Mesenteric fat pad (tissue), 1 donor: Measurements from ENCODE around the gene MRPS11. TPM values are rescaled to one million over a fixed set of nuclear protein-coding genes. Genes with fewer than 3 reads are reported as not detected.
"Not testable (repeated sequence)": the region's sequence is repeated elsewhere in the genome, so short reads cannot be mapped to it uniquely, and the experiment has no call there.

Experiments
- DNase-seq: peaks from one replicate; pipeline ENCODE4 v3.0.0-alpha.2; 2020; ENCODE audit warnings: low spot score
- total RNA-seq: library from RNA; stranded (reverse); fragmentation: NEBNext Ultra II Directional; extraction: Animal tissue kit (Norgen Biotek cat#: 25700); gene quantifications from one replicate; pipeline ENCODE4 v1.2.1, GENCODE V29; 2021
- donor health status: DM: yes; HTN: yes; CAD: no.

The MRPS11 gene
- total RNA-seq, 1 donor from 2014 or later: 60.9 TPM

DNA sequence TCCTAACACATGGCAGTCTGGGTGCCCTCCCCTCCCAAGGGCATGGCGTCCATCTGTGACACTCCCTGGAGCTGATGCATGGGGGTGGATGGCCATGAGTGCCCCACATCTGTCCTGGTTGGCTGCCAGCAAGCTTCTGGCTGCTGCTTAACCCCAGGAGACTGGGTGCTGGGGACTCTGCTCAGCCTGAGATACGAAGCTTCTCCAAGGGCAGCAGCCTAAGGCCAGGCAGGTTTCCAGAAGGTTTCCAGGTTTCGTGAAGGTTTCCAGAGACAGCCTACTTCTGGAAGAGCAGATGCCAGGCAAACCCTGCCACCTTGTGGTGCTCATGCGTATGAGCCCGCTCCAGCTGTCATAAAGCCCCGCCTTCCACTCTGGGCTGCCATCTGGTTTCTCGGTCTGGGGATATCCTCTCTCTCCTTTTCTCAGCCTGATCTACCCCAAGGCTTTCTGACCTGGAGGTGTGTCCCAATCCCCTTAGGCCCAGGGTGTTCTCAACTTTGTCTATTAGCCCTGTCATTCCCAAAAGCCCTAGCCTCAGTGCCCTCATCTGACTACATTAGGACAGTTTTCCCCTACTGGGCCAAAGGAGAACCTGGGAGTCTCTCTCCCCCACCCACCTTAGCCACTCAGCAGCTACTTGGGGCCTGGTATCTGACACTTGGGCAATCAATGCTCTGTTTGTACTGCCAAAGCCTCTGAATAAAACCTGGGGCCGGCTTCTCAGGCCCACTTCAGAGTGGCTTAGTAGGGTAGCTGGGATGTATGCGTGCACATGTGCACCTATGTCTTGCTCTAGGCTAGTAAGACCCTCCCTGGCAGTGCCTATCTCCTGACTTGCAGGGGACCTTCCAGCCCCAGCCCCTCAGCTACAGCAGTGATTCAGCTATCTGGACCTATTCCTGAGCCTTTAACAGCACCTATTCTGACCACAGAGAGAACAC, 12.4 kb upstream of the MRPS11 start:
- DNase-seq: no peak

DNA sequence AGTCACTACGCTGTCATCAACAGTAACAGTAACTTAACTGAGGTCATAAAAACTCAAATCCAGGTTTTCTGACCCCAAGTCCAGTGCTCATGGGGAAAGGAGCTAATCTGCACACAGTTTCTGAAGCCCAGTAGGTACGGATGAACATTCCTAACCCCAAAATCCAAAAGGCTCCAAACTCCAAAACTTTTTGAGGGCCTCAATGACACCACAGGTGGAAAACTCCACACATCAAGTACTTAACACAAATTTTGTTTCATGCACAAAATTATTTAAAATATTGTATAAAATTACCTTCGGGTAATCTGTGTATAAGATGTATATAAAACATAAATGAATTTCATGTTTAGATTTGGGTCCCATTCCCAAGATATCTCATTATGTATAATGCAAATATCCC, 10.8 kb upstream of the MRPS11 start:
- DNase-seq: no peak

DNA sequence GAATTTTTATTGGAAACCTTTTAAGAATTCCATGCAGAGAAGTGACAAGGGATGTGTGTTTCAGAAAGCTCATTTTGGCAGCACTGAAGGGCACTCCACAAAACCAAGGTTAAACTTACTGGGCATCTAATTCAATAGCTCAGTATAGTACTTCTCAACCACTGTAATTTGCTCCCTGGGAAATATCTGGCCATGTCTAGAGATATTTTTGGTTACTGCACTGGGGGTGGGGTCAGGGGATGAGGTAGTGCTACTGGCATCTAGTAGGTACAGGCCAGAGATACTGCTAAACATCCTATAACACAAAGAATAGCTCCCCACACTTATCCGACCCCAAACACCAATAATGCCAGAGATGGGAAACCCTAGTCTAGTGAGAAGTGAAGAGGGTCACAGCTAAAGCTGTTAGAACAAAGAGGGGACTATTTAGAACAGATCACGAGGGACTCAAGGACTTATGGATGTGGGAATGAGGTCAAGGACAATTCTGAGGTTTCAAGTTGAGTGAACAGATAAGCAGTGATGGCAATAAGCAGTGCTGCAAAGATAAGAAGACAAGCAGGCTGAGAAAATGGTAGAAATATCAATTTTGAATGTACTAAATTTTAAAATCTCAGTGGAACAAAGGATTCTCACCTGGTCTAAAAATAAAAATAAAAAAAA, 3.5 kb upstream of the MRPS11 start:
- no peak for DNase-seq

DNA sequence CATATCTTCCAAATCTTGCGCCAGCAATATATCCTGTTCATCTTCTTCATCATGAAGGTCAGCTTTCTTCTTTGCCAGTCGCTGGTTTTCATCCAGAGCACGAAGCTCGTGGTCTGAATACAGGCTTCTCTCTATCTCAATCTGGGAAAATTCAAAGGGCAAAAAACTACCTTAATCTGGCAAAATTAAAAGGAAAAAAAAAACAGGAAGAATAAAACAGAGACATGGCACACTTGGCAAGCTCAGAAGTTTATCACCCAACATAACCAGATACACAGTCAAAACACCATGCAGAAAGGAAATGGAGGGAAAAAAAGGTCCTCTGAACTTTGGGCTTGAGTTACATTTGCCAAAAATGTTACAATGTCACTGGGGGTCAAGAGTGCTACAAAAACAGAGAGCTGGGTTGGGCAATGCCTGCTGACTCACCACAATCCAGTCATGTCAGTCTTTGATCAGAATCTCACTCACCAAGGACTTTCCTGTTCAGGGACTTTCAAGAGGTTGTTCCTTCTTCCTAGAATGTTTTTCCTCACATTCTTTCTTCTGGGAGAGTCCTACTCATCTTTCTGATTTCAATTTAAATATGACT, 1.8 kb upstream of the MRPS11 start:
- DNase-seq: no peak

DNA sequence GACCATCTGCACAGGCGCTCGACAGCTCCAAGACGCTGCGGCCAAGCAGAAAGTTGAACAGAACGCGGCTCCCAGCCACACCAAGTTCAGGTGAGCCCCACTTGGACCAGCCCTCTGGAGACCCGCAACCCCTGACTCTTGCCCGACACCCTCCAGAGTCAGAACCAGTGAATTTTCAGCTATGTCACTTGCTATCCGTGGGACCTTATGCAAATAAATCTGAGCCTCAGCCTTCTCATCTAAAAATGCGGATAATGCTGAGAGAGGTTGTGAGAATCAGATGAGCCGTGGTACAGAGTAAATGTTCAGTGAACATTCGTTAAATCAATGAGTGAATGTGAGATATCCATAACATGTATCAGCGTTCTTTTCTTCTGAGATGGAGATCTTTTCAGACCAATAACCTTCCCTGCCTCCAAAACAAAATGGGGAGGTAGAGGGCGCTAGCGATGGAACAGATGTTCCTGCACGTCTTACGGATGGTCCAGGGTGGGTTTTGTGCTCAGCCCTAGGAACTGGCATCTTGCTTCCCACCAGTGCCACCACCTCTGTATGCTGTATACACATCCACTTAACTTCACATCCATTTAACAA, 524 bp downstream of the MRPS11 start:
- no peak for DNase-seq

DNA sequence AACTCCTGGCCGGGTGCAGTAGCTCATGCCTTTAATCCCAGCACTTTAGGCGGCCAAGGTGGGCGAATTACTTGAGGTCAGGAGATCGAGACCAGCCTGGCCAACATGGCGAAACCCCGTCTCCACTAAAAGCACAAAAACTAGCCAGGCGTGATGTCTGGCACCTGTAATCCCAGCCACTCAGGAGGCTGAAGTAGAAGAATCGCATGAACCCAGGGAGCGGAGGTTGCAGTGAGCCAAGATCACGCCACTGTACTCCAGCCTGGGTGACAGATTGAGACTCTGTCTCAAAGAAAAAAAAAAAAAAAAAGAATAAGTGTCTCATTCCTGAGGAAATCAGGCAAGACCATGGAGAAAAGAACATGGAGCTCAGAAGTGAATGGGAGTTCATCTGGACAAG, 1.2 kb downstream of the MRPS11 start:
- not testable (repeated sequence) for DNase-seq

DNA sequence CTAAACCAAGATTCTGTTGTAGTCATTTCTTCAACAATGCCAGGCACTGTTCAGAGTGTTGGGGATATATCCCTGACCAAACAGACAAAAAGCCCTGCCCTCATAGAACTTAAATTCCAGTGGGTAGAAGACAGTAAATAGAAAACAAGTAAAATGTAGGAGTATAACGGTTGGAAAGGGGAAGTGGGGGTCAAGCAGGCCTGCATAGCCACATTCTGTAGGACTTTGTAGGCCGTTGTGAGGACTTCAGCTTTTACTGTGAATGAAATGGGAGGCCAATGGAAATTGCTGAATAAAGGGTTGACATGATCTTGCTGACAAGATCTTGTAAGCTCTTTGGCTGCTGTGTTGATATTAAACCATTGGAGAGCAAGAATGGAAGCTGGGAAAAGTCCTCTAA, 1.8 kb downstream of the MRPS11 start:
- no peak for DNase-seq

DNA sequence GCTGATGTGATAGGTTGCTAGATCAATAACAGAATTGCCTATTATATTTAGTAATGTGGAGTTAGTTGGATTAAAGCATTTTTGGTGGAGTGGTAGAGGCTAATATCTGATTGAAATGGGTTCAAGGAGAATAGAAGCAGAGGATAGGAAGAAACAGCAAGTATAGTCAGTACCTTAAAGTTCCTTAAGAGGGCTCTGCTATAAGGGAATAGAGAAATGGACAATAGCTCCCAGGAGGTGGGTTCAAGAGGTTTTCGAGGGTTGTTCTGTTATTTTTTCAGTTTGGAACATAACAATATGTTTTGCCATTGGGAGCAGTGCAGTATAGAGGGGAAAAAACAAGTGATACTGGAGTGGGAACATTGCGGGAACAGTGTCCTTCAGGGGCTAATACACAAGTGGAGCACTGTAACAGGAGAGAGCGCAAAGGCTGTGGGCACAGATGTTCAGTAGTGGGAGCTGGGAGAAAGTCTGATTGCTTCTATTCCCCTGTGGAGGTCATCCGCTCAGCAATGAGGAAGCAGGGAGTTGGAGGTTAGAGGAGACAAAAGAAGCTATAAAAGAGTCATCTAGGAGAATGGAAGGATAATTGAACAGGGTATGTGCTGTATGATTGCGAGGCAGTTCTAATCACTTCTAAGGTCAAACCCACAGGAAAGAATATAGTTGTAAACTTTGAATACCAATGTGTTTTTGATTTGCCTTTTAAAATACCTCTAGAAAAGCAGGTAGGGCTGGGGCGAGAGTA, 3.3 kb downstream of the MRPS11 start:
- no peak for DNase-seq

DNA sequence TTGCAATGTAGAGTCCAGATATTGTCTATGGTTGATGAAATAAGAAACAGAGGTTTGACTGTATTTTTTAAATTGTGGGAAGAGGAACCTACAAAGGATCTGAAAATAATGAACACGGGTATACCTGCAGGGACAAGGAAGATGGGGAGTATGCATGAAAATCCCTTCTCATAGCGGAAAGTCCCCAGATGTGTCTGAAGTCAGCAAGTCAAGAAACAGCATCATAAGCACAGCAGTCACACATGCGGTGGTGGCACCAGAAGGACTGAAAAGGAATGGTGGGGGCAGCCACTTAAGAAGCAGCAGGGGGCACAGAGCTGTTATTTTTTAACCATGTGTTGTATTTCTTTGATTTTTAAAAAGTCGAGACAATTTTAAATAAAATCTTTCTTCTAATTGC, 4.7 kb downstream of the MRPS11 start:
- DNase-seq: no peak

DNA sequence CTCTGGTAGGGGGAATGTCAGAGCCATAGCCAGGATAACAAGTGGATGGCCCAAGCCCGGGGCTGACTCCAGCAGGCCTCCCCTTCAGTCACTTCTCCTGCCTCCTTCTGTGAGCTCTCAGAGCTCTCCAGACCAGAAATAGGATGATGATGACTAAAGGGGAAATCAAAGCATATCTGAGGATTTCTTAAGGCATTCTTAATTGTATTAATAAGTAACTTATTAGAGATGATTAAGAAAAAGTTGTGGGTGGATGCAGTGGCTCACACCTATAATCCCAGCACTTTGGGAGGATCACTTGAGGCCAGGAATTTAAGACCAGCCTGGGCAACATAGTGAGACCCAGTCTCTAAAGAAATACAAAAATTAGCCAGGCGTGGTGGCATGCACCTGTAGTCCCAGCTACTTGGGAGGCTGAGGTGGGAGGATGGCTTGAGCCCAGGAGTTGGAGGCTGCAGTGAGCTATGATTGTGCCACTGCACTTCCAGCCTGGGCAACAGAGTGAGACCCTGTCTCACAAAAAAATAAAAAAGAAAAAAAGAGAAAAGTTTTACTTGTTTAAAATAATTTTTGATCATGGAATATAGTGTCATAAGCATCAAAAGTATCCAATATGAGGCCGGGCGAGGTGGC, 6.3 kb downstream of the MRPS11 start:
- not testable (repeated sequence) for DNase-seq

DNA sequence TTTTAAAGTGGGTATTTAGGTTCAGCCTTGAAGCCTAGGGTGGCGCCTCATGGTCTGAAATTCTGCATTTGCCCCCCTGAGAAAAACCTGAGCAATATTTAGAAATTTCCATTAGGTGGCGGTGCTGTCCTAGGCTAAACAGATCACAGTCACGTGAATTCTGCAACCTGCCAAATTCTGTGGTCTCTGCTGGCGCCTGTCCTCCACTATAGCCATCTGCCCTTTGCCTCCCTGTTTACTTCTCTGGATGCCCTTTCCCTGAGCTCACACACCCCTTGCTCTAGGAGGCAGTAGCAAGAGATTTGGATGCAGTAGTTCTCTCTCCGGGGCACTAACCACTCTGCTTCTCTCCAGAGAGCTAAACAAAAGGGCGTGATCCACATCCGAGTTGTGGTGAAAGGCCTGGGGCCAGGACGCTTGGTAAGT, 9.1 kb downstream of the MRPS11 start:
- no peak for DNase-seq

DNA sequence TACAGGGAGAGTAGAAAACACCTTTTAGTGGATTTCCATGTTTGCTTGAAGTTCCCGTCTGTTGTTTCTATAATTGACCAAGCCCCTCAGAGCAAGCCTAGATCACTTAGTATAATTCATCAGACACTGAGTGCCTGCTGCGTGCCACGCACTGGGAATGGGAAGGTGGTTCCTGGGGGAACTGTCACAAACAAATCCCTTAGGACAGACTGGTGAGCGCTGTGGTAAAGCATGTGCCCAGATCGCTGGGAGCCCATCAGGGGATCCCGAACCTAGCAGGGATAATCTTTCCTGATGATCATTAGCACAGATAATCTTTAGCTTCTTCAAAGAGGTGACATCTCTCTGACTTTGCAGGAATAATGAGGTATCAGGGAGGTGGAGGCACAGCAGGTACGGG, 9.6 kb downstream of the MRPS11 start:
- no peak for DNase-seq

DNA sequence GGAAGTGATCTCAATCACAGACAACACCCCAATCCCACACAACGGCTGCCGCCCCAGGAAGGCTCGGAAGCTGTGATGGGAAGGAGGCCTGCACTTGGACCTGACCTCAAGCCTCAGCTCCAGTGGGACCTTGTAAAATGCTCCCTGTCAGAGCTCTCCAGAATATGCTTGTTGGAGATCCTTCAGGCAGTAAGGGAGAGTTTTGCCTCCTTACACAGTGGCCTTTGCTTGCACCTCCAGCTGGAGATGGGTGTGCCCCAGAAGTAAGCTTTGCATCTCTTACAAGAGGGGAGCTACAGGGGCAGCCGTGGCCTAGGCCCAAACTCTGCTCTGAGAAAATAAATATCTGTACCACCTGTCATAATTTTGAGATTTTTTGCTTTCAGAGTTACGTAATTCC, 10.4 kb downstream of the MRPS11 start:
- no peak for DNase-seq

DNA sequence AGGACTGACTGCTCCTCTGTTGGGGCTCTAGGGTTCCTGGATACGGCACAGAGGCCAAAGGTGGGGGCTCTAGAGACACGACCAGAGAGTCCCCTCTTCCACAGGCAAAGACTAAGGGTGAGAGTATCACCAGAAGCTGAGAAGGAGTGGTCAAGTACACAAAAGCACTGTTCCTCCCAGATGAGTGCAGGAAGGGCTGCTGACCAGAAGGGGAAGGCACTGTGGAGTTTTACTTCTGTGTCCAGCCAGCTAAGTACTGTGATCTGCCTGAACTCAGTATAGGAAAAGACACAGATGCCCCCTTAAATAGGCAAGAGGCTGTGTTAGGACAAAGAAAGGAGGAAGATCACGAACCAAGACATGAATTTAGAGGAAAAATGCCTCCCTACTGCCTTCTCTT, 11.7 kb downstream of the MRPS11 start:
- no peak for DNase-seq

DNA sequence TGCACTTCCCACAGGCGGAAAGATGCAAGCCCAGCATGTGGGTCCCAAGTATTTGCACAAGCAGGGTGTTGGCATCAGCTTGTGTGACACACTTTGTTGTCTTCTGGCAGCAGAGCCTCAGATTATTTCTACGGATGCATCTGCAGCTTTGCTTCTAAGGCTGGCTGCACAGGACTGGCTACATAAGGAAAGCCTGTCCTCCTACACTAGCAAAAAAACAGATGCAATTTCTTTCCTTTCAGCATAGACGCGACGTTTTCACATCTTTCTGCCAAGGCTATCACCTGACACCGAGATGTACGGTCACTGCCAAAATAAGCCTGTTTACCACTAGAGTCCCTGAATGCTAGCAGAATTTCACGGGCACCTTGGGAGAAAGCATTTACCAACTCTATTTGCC, 13.5 kb downstream of the MRPS11 start:
- DNase-seq: no peak

DNA sequence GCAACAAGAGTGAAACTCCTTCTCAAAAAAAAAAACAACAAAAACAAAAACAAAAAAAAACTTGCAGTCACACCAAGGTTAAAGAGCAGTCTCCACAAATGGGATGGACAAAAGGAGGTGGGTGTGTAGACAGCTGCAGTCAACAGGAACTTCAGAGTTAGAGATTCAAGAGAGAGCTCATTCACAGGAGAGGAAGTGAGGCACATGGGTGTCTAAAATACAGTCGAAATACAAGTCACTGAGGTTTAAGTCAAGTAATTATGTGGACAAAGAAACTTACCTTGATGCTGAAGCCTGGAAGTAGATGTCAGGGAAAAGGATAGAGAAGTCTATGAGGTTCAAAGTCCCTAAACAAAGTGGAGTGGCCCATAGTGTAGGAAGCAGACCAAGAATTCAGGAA, 14.8 kb downstream of the MRPS11 start:
- DNase-seq: no peak

DNA sequence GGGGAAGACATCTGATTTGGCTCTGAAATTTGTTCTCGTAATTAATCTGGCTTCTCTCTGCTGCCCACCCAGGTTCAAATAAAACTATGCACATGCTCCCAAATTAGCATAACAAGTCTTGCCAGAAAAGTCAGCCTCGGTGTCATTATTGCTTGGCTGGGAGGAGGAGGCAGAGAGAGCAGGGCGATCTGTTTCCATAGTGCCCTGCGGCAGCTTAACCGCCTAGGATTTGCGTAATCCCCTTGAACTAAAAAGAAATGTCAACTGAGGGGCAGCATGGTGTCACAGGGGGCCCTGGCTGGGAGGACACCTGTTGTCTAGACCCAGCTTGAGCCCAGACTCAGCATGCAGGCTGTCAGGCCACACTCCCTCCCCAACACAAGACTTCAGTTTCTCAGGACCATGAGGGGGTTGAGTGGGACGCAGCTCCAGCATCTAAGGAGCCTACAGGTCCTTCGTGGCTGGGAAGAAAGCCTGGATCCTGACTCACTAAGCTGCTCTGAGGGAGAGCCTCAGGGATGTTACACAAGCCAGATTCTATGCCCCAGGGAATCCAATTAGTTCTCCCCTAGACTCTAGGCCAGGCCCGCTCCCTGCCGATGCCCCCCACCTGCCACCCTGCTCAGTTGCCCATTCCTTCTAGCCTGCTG, 17.3 kb downstream of the MRPS11 start:
- DNase-seq: no peak

DNA sequence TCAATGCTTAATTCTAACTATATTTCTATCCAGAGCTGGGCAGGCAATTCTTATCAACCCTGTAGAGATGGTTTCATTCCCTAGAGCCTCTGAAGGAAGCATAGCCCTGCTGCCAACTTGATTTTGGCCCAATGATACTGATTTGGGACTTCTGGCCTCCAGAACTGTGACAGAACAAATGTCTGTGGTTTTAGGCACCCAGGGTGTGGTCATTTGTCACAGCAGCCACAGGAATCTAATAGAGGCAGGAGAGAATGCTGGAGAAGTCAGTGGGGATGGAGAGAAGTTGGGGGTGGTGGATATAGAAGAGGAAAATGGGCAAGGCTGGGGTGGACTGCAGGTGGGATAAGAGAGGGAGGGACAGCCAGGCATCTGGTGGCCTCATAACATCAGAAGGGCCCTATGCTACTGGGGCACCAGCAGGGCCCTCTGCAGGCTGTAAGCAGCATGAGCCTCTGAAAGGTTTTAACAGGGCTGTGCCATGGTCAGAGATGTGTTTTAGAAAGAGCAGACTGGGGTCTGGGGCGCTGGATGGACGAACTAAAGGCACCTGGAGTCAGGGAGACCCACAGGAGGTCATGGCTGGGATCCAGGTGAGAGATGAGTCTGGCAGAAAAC, 19.8 kb downstream of the MRPS11 start:
- no peak for DNase-seq

DNA sequence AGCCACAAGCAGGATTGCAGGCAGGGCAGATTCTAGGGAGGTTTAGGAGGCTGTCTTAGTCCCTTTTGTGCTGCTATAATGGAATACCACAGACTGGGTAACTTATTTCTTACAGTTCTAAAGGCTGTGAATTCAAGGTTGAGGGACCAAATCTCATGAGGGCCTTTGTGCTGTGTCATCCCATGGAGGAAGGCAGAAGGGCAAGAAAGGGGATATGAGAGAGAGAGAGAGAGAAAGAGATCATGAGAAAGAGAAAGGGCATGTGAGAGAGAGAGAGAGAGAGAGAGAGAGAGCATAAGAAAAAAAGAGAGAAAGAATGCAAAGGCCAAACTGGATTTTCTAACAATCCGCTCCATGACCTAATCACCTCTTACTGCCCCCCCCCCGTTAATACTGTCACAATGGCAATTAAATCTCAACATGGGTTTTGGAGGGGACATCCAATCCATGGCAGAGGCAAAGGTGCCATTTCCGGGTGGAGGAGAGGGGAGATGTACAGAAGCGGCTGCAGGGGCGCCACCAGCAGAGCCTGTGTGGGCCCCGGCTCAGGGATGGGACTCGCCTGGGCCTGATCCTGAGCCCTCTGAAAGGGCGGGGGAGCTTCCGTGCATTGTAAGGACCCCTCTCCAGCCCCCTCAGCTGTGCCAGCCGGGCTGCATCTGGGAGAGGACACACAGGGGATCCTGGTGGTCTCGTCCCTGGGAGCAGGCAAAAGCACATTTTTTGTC, 20.5 kb downstream of the MRPS11 start:
- no peak for DNase-seq
